NCI-H345 treated with DMSO at 0.1 percent for 48 hours (cell line): ENCODE results near the gene CTSA.
"Not testable (repeated sequence)": the region's sequence is repeated elsewhere in the genome, so short reads cannot be mapped to it uniquely, and the experiment has no call there.

Experiments used
- DNase-seq: peaks from one replicate; lab custom pipeline; 2025; ENCODE audit not compliant: unreplicated experiment; lab: John Stamatoyannopoulos, UW

Gene CTSA

DNA sequence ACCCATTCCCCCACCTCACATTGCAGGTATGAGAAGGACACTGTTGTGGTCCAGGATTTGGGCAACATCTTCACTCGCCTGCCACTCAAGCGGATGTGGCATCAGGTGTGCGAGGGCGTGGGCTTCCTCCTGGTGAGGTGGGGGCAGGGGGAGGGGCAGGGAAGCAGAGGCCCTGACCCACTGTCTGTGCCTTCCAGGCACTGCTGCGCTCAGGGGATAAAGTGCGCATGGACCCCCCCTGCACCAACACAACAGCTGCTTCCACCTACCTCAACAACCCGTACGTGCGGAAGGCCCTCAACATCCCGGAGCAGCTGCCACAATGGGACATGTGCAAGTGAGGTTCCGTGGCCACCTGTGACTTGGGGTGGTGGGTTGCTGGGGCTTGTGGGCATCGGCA, 3.7 kb downstream of the CTSA start:
- no peak for DNase-seq

DNA sequence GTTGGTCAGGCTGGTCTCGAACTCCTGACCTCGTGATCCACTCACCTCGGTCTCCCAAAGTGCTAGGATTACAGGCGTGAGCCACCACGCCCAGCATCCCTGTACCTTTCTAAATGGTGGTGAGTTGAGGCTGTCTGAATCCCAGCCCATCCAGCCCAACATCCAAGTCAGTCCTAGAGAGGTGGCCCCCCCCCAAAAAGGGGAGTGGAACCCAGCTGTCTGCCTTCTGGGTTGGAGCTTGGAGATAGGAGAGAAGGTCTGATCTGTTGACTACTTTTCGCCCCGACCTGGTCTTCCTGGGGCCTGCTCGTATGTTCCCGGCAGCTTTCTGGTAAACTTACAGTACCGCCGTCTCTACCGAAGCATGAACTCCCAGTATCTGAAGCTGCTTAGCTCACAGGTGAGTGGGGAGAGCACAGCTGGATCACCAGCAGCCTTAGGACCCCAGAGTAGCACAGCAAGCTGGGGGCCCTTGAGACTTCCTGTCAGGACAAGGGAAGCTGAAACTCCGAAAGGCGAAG, 5.6 kb downstream of the CTSA start:
- DNase-seq, result no peak

DNA sequence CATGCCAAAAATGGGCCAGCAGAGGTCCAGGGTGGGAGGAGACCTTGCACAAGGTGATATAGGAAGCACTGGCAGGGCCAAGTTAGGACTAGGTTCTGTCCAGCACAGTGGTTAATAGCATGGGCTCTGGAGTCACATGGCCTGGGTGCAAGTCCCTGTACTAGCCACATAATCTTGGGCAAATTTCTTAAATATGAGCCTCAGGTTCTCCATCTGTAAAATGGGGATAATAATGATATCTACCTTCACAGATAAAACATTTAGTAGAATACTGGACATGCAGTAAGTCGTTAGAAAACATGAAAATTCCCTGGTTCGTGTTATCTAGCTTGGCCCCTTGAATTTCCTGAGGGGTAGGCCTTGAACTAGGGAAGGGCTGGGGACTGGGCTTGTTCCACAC, 6.2 kb downstream of the CTSA start:
- DNase-seq, result no peak

DNA sequence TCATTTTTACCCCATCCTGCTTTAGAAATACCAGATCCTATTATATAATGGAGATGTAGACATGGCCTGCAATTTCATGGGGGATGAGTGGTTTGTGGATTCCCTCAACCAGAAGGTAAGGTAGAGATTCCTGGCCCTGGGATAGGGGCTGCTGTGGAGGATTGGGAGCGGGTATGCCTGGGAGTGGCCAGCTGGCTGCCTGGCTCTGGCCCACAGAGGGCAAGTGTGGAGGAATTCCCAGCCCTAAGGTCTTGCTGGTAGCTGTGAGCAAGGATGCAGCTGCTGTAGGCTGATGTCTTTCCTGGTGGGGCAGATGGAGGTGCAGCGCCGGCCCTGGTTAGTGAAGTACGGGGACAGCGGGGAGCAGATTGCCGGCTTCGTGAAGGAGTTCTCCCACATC, 6.6 kb downstream of the CTSA start:
- DNase-seq, result no peak

DNA sequence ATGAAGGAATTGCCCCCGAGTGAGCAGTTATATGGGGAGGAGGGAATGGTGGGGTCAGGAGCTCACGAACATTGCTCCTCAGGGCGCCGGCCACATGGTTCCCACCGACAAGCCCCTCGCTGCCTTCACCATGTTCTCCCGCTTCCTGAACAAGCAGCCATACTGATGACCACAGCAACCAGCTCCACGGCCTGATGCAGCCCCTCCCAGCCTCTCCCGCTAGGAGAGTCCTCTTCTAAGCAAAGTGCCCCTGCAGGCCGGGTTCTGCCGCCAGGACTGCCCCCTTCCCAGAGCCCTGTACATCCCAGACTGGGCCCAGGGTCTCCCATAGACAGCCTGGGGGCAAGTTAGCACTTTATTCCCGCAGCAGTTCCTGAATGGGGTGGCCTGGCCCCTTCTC, 7.2 kb downstream of the CTSA start:
- no peak for DNase-seq

DNA sequence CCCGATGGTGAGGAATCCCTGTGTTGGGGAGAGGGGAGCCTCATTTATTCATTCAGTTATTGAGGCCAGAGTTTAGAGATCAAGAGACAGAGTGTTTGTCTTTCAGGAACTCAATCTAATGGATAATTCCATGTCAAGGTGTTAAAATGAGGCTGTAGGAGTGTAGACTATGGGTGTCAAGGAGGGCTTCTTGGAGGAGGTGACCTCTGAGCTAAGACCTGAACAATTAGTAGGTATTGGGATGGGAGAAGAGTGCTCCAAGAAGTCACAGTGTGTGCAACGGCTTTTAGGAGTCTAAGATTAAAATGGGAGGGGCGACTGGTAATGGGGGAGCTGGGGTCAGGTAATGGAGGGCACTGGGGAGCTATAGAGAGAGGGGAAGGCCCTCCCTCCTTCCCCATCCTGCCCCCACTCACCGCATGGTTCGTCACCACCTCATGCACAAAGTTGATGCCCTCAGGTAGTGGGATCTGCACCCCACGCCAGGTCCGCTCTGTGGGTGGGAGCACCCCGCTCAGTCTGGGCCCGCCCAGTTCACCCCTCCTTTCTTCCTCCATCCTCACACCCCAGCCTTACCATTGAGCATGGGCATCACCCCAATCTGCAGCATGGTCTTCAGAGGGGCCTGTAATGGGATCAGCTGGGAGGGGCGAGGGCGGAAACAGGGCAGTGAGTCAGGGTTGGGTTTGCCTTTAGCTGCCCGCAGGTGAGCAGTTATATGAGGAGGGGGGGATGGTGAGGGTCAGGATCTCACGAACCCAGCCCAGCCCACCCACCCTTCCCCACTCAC, 8.1 kb downstream of the CTSA start:
- no peak for DNase-seq

DNA sequence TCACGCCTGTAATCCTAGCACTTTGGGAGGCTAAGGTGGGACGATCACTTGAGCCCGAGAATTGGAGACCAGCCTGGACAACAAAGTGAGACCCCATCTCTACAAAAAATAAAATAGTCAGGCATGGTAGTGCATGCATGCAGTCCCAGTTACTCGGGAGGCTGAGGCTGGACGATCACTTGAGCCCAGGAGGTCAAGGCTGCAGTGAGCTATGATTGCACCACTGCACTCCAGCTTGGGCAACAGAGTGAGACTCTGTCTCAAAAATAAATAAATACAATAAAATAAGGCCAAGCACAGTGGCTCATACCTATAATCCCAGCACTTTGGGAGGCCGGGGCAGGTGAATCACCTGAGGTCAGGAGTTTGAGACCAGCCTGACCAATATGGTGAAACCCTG, 10.2 kb downstream of the CTSA start:
- not testable (repeated sequence) for DNase-seq

DNA sequence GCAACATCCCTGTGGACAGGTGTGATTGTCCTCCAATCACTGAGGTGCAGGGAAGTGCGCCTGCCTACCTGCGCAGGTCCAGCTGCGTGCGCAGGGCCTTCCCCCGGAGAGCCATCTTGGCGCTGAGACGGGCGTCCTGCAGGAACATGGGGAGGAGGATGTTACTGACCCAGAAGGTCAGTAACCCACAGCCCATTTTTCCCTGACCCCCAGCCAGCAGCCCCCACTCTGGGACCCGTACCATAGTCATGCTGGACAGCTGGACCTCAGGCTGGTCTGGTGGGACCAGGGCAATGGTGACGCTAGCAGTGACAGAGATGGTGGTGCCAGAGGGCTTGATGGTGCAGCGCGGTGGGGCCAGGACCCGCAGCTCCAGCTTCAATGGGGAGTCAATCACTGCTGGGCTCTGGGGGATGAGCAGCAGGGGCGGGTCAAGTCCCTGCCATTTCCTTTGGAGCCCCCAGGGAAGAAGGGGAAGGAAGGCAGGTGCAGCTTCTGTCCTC, 11.1 kb downstream of the CTSA start:
- no peak for DNase-seq

DNA sequence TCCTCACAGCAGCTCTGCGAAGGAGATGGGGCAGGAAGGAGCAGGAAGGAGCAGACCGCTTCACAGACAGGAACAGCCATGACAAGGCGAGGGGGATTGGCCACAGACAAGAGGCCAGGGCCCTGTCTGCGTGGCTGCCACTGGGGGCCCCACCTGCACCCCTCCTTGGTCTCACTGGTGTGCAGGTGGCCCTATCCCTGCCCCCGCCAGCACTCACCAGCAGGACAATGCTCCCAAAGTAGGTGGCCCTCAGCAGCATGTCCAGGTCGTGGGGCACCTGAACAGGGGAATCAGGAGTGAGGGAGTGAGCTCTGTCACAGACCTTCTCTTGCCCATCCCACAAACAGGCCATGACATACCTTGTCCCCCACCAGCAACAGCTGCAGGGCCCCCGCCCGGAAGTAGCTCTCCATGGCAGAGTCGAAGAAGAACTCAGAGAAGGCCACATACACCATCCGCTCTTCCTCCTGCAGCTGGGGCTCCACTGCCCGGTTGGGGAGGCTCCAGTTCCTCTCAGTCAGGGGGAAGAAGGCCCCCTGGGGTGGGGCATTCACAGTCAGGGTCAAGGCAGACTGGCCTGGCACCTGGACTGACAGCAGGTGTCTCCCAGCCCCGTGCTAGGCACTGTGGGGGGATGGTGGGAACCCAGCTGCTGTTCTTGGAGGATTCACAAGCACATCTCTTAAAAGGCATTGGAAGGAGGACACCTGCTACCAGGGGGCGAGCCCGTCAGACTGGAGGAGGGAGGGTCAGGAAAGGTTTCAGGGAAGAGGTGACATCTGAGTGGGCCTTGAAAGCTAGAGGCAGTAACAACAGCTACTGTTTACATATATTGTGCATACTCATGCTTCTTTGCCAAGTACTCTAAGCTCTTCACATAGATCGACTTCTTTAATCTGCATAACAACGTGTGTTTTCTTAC, 13.7 kb downstream of the CTSA start:
- no peak for DNase-seq

DNA sequence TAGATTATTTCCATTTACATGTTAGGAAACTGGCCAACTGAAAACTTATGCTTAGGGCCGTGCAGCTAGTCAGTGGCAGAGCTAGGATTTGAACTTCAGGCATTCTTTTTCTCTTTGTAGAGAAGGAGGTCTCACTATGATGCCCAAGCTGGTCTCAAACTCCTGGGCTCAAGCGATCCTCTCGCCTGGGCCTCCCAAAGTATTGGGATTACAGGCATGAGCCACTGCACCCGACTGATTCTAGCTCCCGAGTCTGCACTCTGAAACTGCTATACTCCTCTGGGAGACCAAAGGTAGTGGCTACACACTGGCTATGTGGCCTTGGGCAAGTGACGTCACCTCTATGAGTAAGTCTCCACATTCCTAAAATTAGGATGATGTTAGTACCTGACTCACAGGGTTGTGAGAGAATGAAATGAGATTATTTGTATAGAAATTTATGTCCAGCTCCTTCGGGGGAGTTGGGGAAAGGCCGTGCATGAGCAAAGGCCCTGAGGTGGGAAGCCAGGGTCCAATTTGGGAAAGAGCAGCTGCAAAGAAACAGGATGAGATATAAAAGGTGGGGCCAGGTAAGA, 14.5 kb downstream of the CTSA start:
- no peak for DNase-seq

DNA sequence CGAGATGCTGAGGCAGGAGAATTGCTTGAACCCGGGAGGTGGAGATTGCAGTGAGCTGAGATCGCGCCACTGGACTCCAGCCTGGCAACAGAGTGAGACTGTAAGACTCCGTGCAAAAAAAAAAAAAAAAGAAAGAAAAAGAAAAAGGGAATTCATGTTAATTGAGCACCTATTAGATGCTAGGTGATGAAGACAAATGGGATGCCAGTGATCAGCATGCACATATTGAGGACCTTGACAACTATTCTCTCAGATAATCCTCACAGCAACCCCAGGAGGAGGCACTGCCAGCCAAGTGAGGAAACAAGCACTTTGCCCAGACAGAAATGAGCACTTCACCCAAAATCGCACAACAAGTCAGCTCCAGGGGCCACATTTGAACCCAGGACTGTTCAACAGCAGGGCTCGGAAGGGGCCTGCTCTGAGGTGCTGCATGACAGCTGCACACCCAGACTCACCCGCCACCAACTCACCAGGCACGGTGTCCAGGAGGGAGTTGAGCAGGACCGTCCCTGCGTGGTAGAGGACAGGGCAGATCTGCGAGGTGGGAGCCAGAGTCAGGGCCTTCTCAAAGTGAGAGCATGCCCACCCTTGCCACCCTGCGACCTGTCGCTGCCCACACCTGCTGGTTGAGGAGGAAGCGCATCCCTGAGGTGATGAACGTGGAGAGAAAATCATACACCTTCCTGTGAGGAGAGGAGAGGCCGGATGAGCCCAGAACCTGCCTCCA, 16.2 kb downstream of the CTSA start:
- DNase-seq, result no peak

DNA sequence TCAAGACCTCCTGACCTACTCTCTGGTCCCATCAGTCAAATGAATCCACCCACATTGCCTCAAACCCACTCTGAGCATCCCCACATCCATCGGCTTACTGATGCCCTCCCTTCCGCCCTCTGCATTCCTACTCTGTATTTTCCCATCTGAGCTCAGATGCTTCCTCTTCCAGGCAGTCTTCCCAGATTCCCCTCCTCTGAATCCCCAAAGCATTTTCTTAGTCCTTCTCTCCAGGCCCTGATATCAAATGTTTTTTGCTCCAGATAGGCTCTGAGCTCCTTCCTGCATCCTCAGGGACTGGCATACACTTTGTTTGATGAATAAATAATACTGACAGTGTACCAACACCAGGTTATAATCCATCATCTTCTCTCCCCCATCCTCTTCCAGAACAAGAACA, 16.9 kb downstream of the CTSA start:
- DNase-seq, result no peak

DNA sequence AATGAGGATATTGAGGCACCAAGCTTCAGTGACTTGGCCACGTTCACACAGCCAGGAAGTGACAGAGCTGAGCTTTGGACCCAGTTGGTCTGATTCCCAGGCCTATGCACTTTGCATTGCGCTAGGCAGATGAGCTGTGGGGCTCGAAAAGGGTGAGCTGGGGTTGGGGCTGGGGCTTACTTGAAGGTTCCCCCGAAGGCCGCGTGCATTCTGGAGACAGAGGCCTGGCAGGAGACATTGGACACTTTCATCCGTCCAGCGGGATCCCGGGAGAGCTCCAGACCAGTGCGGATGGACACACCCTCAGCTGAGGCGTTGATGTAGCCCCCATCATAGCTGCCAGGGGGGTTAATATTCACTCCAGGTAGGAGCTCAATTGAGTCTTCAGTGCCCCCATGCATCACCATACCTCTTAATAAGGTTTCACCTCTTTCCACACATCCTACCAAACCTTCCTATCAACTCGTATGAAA, 18.2 kb downstream of the CTSA start:
- DNase-seq, result no peak

DNA sequence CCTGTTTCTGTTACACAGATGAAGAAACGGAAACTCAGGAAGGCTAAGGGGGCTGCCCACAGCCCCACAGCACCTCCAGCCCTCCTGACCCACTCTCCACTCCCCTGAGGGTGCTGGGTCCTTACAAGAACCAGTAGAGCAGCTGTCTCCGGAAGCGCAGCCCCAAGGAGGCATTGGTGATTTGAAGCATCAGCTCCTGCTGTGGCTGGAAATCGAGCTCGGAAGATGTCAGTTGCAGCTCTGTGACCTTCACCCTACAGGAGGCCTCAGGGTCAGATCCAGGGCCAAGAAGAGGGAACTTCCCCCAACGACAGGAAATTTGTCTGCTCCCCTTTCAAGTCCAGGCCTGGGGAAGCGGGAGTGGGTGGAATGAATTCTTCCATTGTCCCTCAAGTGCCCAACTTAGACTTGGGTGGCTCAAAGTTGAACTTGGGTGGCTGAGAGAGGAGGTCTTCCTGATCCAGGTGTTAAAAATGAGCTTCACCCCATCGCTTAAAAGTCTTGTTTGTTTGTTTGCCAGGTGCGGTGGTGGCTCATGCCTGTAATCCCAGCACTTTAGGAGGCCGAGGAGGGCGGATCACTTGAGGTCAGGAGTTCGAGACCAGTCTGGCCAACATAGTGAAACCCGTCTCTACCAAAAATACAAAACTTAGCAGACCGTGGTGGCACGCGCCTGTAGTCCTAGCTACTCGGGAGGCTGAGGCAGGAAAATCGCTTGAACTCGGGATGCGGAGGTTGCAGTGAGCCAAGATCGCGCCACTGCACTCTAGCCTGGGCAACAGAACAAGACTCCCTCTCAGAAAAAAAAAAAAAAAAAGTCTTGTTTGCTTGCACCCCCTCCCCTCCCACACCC, 18.9 kb downstream of the CTSA start:
- DNase-seq, result no peak

DNA sequence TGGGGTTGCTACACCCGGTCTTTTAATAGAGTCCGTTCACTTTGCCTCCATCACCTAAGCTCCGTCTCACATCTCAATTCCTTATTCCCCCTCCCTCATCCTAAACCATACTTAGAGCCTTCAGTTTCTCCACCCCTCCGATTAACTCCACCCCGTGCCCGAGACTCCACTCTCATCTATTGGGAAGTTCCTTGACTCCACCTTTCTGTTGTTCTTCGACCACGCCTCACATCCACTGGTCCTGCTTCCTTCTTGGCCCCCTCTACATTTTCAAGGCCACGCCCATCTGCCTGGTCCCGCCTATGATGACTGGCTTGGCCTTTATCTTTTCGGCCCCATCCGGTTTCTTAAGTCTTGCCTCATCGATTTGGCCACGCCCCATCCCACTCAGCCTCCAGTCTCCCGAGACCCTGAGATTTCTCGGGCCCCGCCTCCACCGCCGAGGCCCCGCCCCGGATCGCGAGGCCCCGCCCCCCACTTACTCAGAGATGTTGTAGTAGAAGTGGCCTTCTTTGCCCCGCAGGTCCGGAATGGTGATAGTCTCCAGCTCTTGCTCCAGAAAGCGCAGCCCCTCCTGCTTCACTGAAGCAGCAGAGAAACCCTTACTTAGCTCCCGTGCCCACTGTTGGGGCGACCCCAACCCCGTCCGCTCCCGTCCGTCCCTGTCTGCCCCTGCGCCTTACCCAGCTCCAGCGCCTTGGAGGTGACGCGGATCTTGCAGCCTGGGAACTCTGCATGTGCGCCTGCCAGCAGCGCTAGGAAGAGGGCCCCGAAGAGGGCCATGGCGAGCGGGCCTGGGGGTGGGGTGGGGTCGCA, 19.7 kb downstream of the CTSA start:
- peak; percentile 61 for DNase-seq

DNA sequence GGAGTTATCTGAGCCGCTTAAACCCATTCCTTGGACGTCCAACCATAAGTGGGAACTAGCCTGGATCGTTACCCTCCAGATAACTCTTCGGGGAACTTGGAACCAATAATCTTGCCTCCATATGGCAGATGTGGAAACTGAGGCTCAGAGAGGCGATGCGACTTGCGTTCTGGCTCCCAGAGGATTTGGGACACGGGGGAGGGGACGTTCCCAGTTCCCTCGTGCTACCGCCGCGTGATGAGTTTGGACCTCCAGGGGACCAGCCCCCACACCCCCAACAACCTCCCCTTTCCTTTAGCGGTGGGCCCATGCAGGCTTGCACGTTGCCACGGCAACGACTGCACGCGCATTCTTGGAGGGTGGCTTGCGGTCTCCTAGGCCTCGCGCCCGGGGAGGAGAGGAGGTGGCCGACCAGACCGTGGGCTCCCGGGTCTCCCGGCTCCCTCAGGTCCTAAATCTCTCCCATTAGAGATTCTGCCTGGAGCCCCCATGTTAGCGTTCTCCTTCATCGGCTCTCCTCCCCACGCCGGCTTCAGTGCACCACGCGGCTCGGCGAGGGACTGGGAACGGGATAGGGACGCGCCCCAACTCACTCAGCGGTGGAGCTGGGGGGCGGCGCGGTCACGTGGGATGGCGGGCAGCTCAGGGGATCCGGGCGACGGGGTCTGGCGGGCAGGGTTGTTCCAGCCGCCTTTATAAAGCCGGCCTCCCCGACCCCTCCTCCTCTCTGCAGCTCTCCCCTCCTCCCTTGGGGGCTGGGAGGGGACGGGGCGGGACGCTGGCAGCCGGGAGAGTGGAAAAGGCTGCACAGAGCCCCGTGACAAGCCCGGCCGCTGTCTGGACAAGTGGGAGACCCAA, 20.6 kb downstream of the CTSA start, which contains the start of gene PLTP:
PLTP (minus strand) TSS at position 670 of the 858 bp plus-strand sequence. CDS start 703 bp downstream, outside the sequence.
- no peak for DNase-seq

DNA sequence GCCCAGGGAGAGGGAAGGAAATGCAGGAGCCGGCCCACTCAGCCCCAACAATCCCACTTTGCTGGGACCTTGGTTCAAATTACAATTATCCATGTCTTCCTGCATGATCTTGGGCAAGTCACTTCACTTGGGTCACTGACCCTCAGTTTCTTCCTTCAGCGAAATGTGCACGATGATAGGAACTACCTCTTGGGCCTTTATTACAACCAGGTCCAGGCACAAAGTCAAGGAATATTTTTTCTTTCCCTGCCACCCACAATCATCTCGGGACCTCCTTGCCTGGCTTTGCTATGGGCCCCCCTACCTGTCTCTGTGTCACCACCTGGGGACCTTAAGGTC, 21.2 kb downstream of the CTSA start:
- DNase-seq, result no peak

DNA sequence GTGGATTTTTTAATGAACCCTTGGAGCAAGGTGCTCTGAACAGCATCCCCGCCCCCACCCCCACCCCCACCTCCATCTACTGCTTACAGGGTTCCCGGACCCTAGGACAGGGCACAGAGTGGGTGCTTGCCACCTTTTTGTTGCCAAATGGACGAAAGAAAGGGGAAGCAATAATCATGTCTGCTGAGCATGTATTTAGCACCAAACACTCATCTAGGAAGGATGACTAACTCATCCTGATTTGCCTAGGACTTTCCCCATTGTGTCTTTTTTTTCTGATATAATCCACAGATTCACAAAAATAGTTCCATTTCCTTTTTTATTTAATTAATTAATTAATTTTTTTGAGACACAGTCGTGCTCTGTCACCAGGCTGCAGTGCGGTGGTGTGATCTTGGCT, 22.0 kb downstream of the CTSA start:
- DNase-seq, result no peak
